COR-L47 (cell line): ENCODE measurements around the gene FAM151A.

Experiments used
- DNase-seq: peaks from one replicate; lab custom pipeline; 2025; lab: John Stamatoyannopoulos, UW

The FAM151A gene

DNA sequence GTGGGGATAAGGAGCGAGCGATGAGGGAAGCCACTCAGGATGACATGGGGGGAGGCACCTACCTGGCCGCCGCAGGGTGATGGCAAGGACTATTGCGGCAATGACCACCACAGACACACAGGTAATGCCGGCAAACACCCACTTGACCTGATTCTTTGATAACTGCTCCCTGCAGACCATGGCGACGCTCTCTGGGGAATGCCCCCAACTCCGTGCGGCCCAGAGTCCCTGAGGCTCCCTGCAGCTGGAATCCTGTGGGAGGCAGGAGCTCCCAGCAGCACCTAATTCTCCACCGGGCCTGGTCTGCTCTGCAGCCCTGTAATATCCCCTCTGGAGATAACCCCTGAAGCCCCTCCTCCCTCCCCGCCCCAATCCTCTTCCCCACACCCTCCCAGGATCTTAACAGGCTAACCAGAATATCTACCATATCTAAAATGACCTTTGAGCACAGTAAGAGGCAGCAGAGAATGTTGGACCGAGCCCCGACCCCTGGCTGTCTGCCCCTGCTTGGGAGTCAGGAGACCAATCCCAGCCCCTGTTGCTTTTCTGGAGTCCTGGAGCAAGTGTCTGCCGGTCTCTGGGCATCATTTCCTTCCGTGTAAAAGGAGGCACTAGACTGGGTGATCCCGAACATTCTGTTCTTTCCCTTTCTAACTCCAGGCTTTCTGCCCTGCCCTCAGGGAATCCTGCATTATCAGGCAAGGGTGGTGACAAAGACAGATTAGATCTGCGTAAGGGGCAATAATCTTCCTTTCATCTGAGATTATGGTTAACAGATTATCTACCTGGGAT is at the start of gene FAM151A:
FAM151A (minus strand) TSS at position 310 of the 792 bp plus-strand sequence; CDS start at position 180, 130 bp downstream.
- DNase-seq, result no peak

GRCh38 chr1:54671985-54672608 is 48.8 kb upstream of the FAM151A start:
- peak; percentile 42 for DNase-seq

- no peak for DNase-seq
Measured at GRCh38 chr1:54668567-54668966, 45.2 kb upstream of the FAM151A start.

DNA sequence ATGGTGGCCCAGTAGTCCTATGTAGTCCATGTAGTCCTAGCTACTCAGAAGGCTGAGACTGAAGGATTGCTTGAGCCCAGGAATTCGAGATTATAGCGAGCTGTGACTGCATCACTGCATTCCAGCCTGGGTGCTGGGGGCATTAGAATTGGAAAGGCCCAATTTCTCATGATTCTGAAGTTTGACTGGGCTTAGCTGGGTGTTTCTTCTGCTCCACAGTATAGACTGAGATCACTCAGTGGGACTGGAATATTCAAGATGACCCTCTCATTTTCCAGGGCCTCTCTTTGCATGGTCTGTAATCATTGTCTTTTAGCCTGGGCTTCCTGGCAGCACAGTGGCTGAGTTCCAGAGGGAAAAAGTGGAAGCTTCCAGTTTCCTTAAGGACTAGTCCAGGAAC is 44.5 kb upstream of the FAM151A start:
- no peak for DNase-seq

DNA sequence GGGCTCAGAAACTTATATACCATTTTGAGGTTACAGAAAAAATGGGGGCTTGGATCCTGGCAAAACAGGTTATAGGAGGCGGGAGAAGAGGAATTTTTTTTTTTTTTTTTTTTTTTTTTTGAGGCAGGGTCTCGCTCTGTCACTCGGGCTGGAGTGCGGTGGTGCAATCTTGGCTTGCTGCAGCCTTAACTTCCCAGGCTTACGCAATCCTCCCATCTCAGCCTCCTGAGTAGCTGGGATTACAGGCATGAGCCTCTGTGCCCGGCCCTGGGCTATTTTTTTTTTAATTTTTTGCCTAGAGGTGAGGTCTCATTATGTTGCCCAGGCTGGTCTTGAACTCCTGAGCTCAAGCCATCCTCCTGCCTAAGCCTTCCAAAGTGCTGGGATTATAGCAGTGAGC is 43.0 kb upstream of the FAM151A start:
- no peak for DNase-seq

- no peak for DNase-seq
Measured at GRCh38 chr1:54665852-54666251, 42.5 kb upstream of the FAM151A start.

GRCh38 chr1:54664364-54664763 is 41.0 kb upstream of the FAM151A start:
- no peak for DNase-seq

- DNase-seq, result no peak
Measured at GRCh38 chr1:54663725-54664124, 40.4 kb upstream of the FAM151A start.

DNA sequence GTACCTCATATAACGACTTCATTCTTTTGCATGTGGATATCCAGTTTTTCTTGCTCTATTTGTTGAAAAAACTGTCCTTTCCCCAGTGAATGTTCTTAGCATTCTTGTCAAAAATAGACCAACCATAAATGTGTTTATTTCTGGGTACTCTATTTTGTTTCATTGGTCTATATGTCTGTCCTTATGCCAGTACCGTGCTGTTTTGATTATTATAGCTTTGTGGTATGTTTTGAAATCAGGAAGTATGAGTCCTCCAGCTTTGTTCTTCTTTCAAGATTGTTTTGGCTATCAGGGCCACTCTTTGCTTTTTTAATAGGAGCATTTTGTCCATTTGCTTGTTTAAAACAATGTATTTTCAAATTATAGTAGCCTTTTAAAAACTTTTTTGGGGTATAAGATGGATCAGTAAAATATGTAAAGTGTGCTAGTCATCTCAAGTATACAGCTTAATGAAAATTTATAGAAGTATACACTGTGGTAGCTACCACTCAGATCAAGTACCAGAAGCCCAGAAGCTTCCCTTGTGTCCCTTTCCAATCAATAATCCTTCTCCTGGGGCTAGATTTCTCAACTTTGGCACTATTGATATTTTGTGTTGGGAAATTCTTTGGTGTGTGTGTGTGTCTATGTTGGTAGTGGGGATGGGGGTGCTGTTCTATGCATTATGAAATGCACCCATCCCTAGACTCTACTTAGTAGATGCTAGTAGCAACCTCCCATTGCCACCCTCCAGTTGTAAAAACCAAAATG is 35.0 kb upstream of the FAM151A start:
- no peak for DNase-seq

DNA sequence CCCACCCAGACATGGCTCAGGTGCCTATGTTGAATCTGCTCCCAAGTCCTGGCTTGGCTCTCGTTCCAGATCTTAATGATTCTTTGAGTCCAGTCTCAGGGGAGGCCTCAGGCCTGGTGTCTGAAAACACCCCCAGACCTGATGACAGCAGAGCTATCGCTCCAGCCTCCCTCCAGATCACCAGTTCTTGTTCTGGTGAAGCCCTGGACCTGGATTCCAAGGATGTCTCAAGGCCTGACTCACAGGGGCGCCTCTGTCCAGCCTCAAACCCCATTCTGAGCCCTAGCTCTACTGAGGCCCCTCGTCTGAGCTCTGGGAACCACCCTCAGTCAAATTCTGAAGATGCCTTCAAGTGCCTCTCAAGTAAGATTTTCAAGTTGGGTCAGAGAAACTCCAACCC is 29.7 kb upstream of the FAM151A start:
- no peak for DNase-seq

GRCh38 chr1:54652168-54652567 is 28.8 kb upstream of the FAM151A start:
- no peak for DNase-seq

GRCh38 chr1:54651608-54652007 is 28.3 kb upstream of the FAM151A start:
- DNase-seq, result no peak

DNA sequence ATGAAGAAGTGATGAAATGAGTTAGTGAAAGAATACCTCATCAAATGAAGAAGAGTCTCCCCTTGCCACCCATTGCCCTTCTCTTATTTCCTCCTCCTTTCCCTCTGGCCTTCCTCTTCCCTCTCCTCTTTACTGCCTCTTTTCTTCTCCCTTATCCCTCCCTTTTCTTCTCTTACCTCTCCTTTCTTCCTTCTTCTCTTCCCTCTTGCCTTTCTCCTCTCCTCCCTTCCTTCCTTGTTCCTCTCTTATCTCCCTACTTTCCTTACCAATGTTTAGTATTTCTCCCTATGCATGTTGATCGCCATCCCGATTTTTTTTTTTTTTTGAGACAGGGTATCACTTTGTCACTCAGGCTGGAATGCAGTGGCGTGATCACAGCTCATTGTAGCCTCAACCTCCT is 27.1 kb upstream of the FAM151A start:
- no peak for DNase-seq

- no peak for DNase-seq
Measured at GRCh38 chr1:54649921-54650320, 26.6 kb upstream of the FAM151A start.

GRCh38 chr1:54649130-54649898 is 26.0 kb upstream of the FAM151A start:
- DNase-seq, result no peak

DNA sequence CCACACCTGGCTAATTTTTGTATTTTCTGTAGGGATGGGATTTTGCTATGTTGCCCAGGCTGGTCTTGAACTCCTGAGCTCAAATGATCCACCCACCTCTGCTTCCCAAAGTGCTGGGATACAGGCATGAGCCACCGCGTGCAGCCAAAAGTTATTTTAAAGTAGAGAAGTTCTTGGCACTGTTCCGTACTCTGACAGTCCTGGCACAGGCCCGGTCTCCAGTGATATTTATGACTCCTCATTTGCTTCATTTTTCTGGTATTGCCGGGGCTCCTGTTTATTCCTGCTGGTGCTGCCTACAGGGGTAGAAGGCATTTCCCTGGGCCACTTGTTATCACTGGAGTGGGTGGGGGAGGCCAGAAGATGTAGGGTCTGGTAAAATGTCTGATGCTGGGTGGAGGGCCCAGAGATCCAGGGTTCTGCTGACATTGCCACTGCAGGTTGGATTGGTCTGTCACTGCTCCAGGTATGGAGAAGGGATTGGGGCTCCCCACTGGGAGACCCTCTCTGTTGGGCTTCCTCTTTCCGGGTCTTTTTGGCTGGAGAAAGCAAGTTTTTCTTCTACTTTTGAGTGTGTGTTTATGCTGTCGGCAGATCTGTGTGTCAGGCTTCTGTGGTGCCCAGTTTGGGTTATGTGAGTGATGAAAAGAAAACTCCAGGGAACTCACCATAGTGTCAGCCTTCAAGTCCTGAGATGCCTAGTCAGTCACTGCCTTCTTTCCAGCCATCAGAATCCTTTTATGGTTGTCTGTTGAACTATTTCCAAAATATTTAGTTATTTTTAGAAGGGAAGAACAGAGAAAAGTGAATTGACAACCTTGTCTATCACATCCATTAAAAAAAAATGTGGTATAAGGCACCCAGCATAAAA is 22.7 kb upstream of the FAM151A start:
- no peak for DNase-seq

DNA sequence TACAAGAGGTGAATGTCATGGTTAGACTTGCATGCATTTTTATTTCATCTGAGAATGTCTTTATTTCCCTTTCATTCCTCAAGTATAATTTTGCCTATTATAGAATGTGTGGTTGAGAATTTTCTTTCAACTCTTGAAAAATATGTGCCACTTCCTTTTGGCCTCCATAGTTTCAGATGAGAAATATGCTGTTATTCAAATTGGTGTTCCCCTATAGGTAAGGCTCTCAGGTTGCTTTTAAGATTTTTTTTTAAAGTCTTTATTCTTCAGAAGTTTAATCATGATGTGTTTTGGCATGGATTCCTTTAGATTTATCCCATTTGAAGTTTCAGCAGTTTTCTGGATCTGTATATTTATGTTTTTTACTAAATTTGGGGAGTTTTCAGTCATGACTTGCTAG is 20.4 kb upstream of the FAM151A start:
- DNase-seq, result no peak

DNA sequence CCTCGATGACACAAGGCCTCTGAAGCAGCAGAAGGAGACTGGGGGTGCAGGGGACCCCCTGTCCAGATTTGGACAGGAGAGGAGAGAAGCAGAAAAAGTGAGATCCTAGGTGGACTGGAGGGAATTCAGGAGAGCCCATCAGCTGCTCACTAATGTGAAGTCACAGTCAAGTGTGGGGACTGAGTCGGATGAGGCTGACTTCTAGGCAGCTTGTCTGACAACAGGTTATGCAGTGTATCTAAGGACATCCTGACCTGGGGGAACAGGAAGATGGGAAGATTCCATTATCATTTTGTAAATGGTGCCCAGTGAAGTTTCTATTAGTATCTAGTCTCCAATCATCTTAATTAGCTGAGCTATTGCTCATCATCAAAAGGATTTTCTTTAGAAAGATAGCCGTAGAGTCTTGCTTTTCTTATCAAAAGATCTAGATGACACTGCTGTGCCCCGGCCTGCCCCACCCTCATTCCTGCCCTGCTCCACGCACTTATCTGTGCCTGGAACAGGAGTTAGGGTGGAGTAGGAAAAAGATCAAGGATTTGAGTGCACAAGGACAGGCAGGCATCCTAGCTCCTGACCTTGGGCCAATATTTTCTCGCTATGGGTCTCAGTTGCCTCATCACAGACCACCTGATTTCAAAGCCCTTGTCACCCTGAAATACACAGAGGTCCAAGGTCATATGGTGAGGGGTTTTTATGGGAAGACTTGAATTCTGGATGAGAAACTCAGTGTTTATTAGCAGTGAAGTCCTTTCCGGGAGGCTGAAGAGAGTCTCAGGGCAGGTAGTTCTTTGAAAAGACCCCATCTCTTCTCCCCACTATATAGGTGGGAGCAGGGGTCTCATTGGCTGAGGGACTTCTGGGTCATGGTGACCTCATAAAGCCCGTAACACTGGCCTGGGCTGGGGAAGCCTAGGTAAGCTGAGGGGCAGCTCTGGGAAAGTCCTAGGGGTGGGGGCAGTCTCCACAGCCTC is 17.8 kb upstream of the FAM151A start, which contains the start of gene MROH7:
MROH7 (plus strand) TSS at position 924 of the 974 bp plus-strand sequence. CDS start 11,141 bp downstream, outside the sequence.
- DNase-seq, result no peak

DNA sequence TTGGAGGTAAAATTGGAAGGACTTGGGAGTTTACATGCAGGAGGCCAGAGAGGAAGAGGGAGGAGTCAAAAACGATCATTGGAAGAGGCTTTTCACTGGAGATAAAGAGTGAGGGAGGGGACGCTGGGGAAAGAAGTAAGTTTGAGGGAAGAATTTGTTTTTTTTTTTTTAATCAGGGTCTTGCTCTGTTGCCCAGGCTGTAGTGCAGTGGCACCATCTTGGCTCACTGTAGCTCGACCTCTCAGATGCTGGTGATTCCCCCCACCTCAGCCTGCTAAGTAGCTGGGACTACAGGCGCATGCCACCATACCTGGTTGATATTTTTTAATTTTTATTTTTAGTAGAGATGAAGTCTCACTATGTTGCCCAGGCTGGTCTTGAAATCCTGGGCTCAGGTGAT is 17.0 kb upstream of the FAM151A start:
- DNase-seq, result no peak
